GM19043 (cell line): ENCODE data around the gene PTPN1.
"Not testable (repeated sequence)": the region's sequence is repeated elsewhere in the genome, so short reads cannot be mapped to it uniquely, and the experiment has no call there.

Source experiments
- ATAC-seq: cut with Tn5 transposase; IDR thresholded peaks from one replicate; pipeline ENCODE4 v1.9.1; 2021; ENCODE audit warnings: low read depth; ENCODE audit not compliant: unreplicated experiment

Gene PTPN1

GRCh38 chr20:50602432-50603088 is 92.4 kb downstream of the PTPN1 start:
- no peak for ATAC-seq

- ATAC-seq, result no peak
These were observed 94.3 kb downstream of the PTPN1 start for GRCh38 chr20:50604451-50604850.

GRCh38 chr20:50605136-50605535 is 95.0 kb downstream of the PTPN1 start:
- no peak for ATAC-seq

GRCh38 chr20:50607436-50607835 is 97.3 kb downstream of the PTPN1 start:
- ATAC-seq, result no peak

- no peak for ATAC-seq
These were observed 97.9 kb downstream of the PTPN1 start for GRCh38 chr20:50607850-50608749.

- no peak for ATAC-seq
These were observed 98.5 kb downstream of the PTPN1 start for GRCh38 chr20:50608750-50609104.

GRCh38 chr20:50609438-50609989 is 99.3 kb downstream of the PTPN1 start:
- no peak for ATAC-seq

- no peak for ATAC-seq
These were observed 100.1 kb downstream of the PTPN1 start for GRCh38 chr20:50610212-50610718.

GRCh38 chr20:50611128-50611810 is 101.1 kb downstream of the PTPN1 start:
- ATAC-seq, result no peak

- no peak for ATAC-seq
These were observed 103.4 kb downstream of the PTPN1 start for GRCh38 chr20:50613438-50614169.

- no peak for ATAC-seq
These were observed 105.2 kb downstream of the PTPN1 start for GRCh38 chr20:50615407-50615806.

- ATAC-seq, result no peak
These were observed 106.8 kb downstream of the PTPN1 start for GRCh38 chr20:50617022-50617421.

GRCh38 chr20:50618537-50618936 is 108.4 kb downstream of the PTPN1 start:
- ATAC-seq, result no peak

GRCh38 chr20:50620459-50620858 is 110.3 kb downstream of the PTPN1 start:
- not testable (repeated sequence) for ATAC-seq

GRCh38 chr20:50621068-50621665 is 111.0 kb downstream of the PTPN1 start:
- ATAC-seq, result no peak

- ATAC-seq, result no peak
These were observed 114.3 kb downstream of the PTPN1 start for GRCh38 chr20:50624351-50625016.

GRCh38 chr20:50625986-50626677 is 115.9 kb downstream of the PTPN1 start:
- ATAC-seq, result no peak

- no peak for ATAC-seq
These were observed 117.6 kb downstream of the PTPN1 start for GRCh38 chr20:50627747-50628146.

GRCh38 chr20:50628332-50628731 is 118.1 kb downstream of the PTPN1 start:
- ATAC-seq, result no peak
